Stimulated activated CD8-positive, alpha-beta memory T cell treated with anti-CD3 and anti-CD28 coated beads, Interleukin-7, amount 100 ng/mL, for 1 hour (primary cell): ENCODE measurements around the gene SPAG17.

Source experiments
- DNase-seq, 2 donors: peaks; one replicate each; pipeline ENCODE4 v3.0.0-alpha.2; 2020; ENCODE audit warnings: low read depth in 2 of 2

SPAG17 gene

DNA sequence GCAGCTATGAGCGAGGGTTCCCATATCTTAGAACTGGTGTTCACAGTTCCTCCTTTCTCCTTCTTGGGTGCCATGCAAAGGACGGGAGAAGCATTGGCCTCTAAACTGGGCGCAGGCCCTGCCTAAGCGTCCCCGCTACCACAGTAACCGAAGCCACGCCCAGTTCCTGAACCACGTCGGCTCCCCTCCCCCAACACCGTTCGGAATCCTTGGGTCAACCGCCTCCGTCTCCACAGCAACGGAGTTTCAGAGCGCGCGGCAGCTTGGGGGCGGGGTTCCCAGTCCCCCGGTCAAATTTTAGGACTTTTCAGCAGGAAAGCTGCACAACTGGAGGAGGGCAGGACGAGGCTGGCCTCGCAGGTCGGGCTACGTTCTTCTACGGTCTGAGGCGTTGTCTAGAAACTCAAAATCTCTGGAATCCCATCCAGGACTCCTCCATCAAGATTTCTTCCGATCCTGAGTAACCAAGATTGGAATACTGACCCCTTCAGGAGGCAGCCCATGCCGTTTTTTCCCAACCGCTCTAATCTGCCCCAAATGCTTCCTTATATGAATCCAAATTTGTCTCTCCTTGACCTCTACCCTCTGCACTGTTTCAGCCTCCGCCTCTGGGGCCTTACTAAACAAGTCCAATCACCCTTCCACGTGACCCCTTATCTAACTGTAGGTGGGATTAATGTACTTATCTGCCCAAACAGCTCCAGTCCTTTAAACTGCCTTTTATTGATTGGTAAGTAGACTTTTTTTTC lies at the start of gene SPAG17:
Gene SPAG17, minus strand, starts transcription at position 145 of the 749 bp plus-strand sequence. Its CDS starts 71 bp downstream, at position 74.
- DNase-seq = no peak

DNA sequence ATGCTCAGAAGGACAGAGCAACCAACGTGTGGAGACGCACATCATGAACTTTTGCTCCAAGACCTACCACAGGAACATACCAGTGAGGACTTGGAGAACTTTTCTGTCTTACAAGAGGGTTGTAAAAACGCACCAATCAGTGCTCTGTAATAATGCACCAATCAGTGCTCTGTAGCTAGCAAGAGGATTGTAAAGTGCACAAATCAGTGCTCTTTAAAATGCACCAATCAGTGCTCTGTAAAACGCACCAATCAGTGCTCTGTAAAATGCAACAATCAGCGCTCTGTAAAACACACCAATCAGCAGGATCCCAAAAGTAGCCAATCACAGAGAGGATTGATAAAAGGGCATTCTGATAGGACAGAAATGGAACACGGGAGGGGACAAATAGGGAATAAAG lies 40.4 kb upstream of the SPAG17 start:
- no peak for DNase-seq

DNA sequence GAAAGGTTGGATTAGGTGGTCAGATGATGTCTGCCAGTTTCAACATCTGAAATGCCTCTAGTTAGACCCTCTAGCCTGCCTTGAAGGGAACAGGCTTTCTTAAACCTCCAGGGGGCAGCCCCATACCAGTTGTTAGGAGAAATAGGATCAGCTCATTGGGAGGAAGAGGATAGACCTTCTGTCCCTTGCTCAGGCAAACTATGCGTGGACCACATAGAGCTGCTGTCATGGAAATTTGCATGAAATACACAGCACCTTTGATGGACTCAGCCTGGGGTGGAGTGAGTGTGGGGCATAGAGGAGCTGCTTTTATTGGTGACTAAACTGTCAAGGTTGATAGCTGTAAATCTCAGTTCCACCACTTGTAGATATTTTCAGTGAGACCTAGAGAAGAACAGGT lies 38.4 kb upstream of the SPAG17 start:
- no peak for DNase-seq

DNA sequence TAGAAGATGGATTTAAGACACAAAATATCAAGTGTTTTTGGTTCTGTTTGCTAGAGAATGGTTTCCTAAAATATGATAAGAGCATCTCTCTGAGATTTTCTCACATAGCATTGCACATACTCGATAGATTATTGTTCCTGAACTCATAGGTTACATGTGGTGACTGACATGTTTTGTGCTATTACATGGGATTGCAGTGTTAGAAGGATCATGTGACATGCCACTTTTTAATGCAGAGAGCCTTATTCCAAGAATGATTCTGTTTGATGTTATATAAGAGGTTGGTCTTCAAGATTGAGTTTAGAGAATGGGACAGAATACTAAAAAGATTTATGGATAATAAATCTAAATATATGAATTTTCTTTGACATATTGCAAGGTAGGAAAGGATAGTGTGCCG lies 34.4 kb upstream of the SPAG17 start:
- DNase-seq = no peak

DNA sequence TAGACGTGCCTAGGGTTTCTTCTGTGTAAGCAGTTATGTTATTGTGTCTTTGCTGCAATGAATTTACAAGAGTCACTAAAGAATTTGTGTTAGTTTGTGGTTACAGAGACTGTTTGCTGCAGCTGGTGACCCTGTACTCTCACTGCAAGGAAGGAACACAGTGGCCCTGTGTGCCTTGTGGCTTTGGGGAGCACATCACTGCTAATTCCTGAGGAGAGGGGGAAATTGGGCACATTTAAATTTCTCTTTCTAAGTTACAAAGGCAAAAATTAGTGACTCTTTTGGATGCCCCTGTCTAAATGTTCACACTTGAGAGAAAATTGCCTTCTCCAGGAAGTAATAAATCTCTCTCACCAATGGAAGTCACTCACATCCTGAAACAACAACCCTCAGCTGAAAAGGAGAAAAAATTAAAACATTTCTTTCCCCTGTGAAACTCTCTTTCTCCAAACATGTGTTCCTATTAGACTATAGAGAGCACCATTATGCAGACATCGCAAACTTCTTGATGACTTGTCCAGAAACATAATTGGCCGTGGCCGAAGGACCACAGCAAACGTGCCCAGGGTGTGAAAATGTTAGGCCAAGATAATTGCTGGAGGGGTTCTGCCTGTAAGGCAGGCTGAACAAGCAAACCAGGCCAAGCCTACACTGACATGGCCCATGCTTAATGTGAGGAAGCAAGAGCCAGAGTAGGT lies 32.3 kb upstream of the SPAG17 start:
- DNase-seq = no peak

DNA sequence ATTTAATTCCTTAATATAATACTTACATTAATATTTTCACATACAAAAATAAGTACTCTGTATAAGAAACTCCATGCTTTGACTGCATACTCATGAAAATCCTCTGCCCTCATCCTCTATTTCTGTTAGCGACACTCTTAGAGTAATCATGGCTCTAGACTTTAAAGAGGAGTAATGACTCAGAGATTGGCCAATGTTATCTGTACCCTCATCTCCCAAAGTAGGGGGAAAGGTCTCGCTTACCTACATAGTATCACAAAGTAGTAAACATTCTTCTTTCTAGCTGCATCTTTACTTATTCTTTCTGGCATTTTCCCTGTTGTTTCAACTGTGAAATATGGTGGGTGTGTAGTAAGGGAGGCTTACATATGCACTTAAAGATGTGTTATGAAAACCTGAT lies 29.8 kb upstream of the SPAG17 start:
- DNase-seq = no peak

DNA sequence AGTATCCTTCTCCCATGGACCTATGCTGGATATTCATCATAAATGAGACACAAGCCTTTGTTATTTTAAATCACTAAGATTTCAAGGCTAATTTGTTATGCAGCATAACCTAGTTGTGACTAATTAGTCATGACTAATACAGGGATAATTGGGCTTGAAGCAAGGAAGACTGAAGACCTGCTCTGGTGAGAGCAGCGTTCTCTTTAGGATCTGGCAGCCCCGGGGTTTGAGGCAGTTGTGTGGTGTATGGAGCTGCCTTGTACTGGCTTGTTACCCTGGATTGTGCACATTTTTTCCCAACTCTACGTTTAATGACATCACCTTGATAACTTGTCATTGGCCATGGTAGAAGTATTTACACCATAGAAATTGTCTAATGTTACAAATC lies 25.7 kb upstream of the SPAG17 start:
- DNase-seq = no peak

DNA sequence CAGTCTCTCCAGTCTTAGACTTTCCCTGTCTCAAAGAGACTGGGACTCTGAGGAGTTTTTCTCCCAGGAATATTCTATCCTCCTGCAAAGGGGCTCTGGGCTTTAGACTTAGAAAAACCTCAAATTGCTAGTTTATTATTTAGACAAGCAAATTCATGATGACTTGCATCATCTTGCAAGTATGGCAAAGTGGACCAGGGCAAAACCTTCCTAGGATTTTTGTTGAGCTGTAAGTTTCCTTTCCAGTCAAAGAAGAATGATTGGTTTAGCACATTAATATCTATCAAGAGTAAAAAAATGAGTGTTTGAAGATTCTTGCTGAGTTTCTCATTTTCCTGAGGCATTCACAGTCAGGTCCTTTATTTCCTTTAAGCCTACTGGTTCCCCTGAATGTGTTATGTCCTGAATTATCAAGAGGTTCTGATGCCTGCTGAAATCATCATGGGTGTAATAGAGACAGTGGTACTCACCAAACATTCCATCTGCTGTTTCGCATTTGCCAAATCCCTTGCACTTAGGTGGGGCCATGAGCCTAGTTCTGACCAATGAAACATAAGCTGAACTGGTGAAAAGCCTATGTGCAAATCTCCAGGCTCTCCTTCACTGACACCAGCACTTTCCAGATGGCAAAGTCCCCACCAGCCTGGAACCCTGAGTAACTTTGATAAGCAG lies 25.2 kb upstream of the SPAG17 start:
- DNase-seq = no peak

DNA sequence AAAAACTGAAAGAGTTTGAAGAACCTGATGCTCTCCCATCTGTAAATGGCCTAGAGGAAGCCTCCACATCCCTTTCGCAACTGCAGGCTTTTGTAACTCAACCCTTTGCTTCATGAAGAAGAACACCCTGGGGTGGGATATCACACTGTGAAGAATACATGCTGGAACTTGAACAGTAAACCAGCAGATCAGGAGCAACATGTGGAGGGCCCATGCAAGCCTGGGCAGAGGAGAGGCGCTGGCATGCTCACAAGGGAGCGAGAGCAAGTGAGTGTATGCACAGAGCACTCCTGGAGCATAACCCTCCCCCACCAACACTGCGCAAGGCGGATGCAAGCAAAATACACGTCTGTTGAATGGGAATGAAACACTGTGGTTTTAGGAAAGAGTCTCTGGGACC lies 24.6 kb upstream of the SPAG17 start:
- DNase-seq = no peak

DNA sequence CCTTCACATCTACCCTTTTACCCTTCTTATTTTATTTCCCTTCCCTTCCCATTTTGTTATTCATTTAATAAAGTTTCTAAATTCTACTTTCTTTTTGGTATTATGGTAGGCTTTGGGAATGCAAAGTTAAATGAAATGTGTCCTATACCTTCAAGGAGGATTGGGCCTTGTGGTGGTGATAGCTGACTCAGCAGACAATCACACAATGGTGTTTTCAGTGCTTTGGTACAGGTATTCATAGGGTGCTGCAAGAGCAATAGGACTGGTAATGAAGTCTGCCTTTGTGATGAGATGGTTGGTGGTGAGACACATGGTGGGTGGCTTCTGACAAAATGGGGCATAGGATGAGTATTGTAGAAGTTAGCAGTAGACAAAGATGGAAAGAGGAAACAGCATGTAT lies 21.9 kb upstream of the SPAG17 start:
- no peak for DNase-seq

DNA sequence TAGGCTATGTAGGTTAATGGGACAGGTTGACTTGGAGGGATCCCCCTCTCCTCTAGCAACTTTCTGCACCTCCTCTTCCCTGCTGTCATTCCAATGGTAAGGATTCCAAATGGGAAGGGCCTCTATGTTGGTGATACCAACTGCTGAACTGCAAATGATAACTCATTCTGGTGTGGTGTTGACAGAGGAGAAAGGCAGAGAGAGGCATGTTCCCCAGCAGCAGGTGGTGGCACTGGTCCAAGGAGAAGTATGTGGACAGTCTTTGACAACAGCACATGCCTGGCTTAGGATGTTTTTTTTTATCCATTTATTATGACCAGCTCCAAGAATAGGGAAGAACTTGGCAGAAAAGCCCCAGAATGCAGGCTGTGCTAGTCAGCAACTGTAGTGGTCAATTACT lies 19.6 kb upstream of the SPAG17 start:
- no peak for DNase-seq

DNA sequence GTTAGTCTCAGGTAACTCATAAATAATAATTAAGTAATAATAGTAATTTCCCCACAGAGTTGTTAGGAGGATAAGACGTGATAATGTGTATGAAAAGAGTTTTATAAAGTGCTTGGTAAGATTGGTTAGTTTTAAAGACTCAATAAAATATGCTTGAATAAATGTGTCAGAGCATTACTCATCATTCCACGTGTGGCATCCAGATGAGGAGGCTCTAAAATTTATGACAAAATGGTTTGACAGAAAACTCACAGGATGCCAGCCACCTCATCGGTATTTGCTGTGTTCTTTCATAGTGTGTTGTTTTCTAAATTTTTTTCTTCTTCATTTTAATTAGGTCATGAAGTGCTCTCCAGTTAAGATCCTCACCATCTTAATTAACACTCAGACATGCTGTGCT lies 19.1 kb upstream of the SPAG17 start:
- DNase-seq = no peak

DNA sequence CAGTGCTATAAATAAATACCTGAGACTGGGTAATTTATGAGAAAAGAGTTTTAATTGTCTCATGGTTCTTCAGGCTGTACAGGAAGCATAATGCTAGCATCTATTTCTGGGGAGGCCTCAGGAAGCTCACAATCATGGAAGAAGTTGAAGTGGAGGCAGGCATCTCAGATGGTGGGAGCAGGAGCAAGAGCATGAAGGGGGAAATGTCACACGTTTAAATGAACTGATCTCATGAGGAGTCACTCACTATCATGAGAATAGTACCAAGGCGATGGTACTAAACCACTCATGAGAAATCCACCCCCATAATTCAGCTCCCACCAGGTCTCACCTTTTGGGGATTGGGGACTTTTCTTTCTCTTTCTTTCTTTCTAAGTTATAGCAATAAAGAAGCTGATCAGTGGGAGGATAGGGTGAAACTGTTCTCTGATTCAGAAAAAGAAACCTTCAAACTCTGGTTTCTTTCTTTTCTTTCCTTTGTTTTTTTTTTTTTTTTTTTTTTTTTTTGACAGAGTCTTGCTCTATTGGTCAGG lies 17.1 kb upstream of the SPAG17 start:
- DNase-seq = no peak

DNA sequence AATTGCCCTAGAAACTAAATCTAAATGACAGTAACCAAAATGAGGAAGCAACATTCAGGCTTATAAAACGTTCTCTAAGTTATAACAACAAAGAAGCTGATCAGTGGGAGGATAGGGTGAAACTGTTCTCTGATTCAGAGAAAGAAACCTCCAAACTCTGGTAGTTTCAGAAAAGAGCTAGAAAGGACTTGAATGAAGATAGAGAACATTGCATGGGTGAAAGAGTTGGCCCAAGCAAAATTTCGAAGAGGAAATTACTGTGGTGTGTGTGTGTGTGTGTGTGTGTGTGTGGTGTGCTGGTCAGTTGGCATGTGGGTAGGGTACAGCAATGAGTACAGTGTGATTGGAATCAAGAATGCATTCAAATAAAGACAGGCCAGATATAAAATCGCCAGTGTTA lies 16.5 kb upstream of the SPAG17 start:
- no peak for DNase-seq

DNA sequence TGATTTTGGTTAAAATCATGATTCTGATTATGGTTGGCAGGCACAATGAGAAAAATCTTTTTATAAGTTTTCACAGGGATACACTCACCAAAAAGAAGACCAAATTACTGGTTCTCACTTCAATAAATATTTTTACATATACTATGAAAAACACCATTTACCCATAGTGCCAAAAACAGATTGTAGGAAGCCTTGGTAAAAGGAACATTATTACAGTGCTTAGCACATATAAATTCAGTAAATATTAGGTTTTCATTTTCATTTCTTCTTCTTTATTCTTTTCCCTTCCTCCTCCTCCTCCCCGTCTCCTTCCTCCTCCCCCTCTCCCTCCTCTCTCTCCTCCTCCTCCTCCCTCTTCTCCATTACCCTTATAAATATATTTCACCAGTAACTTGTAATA lies 15.8 kb upstream of the SPAG17 start:
- DNase-seq = no peak

DNA sequence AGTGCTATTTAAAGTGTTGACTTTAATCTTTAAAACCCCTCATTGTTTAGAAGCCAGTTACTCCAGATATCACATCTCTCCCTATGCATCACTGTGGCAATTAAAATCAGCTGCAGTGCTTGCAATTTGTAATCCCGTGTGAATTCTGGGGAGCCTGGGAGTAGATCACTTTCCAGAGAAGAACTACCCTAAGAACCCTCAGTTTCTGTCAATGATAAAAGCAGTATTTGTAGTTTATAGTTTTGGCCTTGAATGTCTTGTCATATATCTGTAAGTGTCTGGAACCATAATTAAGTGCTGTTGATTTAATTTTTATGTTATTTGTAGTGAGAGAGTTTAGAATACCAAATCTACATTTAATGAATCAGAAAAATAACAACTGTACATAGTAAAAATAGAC lies 5.5 kb upstream of the SPAG17 start:
- DNase-seq = no peak

DNA sequence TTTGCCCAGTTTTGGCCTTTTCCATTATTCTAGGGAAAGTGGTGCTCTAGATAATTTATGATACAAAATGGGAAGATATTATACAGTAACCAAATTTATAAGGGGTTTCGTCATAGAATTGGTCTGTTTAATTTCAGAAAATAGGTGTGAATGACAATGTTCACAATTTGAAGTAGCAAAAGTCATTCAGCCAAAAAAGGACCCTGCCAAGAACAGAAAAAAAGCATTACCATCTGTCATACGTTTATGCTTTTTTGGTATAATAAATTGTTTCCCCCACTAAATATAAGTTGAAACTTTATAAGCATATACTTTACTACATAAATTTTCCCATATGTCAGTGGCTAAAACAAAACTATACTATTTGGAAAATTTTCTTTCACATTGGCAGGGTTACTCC lies 4.5 kb upstream of the SPAG17 start:
- DNase-seq = no peak

DNA sequence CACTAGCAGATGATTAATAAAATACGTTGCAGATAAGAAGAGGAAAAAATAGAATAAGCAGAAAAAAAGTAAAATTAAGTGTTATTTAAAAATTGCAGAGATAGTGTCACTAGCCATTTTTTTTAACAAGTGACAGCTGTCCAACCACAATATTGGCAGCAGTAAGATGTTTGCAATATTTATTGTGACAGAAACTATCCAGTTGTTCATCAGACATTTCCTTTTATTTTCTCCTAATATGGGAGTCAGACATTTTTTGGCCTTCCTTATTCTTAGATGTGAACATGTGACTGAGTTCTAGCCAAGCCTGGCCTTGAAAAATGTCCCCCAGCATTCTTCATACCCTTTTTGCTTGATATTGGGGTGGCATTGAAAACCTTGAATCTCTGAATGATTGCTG lies 3.4 kb upstream of the SPAG17 start:
- no peak for DNase-seq

DNA sequence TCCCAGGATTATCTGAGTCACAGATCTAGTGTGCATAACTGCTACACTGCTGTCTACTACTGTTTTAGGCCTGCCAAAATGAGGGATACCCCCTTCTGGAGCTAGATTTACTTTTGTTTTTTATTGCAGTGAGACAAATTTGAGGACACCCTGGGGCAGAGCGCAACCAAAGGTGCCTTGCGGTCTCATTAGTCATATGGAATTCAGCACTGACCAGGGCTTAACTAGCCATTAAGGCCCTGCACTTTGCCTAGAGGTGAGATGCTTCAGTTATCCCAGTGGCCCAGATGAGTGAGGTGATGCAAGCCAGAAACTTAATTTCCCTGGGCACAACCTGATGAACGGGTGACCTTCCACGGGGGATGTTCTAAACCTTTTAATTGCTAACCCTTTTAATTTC lies 998 bp upstream of the SPAG17 start:
- DNase-seq = no peak

DNA sequence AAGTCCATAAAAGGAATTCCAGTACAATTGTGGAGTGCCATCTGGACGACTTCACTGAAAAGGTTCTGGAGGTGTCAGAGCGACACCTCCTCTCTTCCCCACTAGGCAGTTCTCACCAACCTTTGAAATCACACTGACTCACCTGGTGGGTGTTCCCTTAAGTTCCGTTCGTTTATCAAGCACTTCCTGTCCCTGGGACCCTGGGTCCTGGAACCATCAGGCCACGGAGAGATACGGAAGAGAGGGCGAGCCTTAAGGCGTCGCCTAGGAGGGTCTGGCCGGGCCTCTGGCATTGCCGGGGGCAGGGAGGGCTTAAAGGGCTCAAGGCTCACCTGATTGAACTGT lies 317 bp downstream of the SPAG17 start:
- DNase-seq = no peak

DNA sequence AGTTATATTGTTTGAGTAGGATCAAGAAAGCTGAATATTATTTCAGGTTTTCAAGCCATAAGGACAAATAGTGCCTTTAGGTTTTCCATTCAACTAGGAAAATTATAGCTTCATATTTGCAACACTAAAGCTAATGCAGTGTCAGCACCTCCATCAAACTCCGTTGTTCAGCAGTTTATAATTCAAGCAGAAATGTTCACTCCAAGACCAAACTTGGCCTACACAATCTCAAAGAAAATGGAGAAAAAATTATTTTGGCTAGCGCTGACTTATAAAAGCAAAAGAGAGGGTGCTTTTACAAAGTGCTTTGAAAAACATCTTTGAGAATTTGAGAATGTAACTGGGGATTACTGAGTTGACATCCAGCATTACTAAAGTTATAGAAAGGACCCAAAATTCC lies 1.4 kb downstream of the SPAG17 start:
- DNase-seq = no peak

DNA sequence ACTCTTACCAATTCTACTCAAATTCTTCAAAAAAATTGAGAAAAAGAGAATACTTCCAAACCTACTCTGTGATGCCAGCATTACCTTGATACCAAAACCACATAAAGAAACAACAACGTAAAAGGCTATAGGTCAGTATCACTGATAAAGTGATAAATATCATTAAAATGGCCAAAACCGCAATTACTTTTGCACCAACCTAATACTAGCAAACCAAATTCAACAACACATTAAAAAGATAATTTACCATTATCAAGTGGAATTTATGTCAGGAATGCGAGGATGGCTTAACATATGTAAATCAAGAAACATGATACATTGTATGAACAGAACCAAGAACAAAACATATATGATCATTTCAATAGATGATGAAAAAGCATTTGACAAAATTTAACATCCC lies 7.0 kb downstream of the SPAG17 start:
- no peak for DNase-seq

DNA sequence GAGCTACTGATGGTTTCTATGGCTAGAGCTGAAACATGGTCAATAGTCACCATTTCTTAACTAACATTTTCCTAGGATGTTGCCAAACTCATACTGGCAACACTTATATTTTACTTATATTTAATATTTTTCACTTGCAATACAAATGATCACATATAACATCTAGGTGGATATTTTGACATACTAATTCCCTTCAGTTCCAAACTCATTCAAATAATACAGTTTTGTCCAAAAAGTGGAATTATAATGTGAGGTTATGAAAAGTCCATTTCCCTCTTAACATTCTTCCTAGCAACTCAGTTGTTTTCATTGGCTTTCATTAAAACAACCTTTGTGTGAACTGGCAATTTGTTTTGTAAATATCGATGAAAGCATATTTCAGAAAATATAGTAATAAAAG lies 16.0 kb downstream of the SPAG17 start:
- DNase-seq = no peak
